NCI-H2171 treated with DMSO at 0.1 percent for 48 hours (cell line): ENCODE data around the gene DBP.
"Not testable (repeated sequence)": the region's sequence is repeated elsewhere in the genome, so short reads cannot be mapped to it uniquely, and the experiment has no call there.

Experiments
- DNase-seq: peaks from one replicate; lab custom pipeline; 2025; lab: John Stamatoyannopoulos, UW

DBP gene

DNA sequence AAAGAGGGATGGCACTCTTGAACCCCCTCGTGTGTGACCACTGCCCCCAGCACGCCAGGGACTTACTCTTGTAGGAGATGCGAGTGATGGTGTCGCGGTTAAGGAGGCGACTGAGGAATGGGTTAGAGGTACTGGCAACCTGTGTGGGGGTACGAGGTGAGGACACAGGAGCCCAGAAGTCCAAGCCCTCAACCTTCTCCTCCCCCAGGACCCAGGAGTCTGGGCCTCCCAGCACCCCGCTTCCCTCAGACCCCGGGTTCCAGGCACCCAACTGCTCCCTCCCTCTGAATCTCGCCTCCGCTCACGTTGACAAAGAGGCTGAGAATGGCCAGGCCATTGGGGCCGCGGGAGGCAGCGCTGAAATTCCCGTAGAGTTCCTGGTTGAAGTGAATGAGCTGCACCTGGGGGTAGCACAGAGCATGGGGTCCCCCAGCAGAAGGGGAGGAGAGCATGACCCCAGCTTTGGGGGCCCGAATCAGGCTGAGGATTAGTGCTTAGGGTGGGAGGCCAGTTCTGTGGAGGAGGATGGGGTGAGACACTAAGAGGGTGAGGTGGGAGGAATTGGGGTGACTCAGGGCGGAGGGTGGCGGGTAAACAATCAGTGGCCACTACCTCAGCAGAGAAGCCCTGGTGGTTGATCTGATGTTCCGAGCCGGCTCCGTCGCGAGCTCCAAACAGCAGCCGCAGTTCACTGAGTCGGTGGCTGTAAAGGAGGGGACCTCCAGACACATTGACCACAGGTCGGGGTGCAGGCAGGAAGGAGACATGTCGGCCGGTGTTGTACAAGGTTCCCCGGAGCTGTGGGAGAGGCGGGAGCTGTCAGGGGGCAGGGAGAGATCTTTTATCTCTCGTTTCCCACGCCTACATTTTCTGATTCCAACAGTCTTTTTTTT, 2.5 kb upstream of the DBP start:
- no peak for DNase-seq

DNA sequence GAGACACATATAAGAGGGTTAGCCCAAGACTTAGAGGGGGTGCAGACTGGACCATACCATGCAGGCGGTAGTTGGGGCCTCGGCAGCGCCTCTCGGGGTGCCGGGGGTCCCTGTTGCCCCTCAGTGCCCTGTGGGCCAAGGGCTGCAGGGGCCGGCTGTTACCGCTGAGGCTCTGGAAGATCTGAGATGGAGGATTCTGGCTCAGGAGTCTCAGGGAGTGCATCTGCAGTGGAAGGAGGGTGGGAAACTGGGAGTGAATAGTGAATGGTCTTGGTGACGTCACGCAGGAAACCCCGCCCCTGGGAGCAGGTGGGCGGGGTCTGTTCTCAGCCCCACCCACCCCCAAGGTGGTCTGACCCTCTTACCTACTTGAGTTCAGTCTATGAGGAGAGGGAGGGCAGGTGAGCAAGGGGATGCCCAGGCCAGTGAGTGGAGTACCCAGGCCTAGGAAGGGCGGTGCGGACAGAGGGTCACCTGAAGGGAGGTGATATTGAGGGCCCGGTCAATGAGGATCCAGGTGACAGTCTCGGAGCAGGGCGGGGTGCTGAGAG, 1.7 kb upstream of the DBP start:
- no peak for DNase-seq

DNA sequence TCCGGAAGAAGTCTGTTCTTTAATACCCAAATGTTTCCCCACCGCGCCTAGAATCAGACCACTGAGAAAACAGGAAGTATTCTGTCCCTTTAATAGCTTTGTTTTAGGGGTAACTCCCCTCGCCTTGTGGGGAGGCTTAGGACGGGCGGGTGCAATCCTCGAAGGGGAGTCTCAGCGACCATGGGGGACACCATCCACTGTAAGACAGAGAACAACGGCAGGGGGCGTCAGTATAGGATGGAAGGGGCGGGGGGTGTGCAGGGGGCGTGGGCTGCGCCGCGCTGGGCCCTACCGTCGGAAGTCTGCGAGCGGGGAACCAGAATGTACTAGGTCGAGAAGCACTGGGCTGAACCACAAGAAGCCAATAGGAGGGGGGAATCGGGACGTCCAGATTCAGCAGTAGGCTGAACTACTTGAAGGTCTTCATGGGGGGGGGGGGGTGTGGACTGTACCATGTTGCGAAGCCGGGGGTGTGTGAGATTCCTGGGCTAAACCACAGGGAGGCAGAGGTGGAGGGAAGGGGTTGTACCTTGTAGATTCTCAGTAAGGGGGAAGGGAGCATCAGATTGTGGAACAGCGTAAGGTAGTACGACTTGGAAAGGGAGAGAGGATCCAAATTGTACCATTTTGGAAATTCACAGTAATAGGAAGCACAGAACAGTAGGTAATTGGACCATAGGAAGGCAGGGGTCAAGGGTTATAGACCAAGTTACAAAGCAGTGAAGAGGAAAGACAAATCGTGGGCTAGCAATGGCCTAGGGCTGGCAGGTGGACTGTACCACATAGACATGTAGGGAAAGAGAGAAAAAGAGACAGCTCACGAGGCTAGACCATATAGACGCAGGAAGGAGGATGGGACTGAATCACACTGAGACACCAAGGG, 1.0 kb upstream of the DBP start:
- DNase-seq = peak; percentile 89

DNA sequence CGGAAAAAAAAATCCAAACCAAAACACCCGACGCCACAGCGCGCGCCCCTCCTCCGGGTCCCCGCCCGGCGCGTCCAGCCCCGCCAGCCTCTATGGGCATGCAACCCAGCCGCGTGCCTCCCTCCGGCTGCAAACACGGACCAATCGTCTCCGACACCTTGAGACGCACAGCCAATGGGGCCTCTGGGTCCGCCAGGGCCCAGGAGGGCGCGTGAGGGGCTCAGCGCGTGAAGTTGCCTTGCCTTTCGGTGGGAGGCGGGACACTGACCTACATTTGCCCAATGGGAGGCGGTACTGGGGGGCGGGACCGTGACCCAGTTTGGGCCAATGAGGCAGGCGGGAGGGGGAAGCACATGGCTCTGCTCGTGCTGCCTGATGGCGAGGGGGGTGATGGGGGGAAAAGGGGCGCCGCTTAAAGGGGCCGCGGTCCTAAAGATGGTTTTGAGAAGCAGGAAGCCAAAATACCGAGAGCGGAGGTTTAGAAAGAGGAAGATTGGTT, 319 bp upstream of the DBP start:
- DNase-seq = peak; percentile 98

DNA sequence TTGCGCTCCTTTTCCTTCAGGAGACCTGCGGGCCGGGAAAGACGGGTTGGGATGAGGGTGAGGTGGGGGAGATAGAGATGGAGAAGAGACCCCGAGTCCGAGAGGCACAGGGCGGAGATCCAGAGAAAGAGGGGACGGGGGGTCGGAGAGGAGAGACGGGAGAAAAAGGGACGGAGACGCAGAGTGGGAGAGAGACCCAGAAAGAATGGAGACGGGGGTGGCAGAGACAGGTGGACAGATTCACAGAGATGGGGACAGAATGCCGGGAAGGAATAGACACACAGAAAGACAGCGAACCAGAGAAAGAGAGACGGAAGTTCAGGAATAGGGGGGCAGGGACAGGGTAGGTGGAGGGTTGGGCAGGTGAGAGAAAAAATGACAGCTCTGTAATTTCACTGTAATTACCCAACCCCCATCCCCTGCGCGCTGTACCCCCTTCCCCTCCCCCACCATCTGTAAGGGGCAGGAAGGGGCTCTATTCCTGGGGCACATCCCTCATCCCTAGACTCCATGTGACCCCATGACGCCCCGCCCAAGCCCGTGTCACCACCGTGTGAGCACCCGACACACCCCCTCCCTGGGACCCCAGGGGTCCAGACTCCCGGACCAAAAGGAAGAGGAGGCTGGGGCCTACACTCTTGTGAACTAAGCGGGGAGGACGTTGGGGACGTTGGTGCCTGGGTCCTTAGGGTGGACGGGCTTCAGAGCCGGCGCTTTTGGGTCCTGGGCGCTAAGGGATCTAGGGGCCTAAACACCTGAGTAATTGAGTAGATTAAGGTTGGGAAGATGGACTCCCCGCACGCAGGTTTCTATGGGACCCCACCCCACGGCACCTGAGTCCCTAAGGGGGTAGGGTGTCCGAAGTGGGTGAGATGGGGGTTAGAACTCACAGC, 967 bp downstream of the DBP start:
- DNase-seq = peak; percentile 62

DNA sequence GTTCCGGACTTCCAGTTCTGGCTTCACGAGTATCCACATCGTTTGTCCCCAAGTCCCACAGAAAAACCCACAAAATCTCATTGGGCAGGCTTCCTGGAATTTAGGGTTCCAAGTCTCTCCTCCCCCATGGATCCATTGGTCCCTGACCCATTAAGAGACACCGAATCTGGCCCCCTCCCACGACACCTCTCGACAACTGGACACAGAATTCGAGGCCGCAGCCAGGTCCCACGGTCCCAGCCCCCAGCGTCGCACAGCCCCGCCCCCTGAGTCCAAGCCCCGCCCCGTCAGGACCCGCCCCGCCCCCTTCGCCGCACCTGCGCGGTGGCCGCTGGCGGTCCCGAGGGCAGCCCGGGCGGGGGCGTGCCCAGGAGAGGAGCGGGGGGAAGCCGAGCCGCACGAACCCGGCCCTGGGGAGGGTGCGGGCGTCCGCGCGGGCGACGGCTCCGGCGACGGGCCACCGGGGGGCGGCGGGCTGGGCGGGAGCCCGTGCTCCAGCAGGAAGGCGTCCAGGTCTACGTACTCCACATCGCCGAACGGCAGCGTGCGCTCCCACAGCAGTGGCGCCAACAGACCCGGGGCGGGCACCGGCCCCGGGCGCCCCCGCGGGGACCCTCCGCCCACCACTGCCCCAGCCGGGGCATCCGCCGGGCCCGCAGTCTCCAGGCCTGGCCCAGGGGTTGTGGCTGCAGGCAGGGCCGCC, 1.8 kb downstream of the DBP start:
- DNase-seq = peak; percentile 64

DNA sequence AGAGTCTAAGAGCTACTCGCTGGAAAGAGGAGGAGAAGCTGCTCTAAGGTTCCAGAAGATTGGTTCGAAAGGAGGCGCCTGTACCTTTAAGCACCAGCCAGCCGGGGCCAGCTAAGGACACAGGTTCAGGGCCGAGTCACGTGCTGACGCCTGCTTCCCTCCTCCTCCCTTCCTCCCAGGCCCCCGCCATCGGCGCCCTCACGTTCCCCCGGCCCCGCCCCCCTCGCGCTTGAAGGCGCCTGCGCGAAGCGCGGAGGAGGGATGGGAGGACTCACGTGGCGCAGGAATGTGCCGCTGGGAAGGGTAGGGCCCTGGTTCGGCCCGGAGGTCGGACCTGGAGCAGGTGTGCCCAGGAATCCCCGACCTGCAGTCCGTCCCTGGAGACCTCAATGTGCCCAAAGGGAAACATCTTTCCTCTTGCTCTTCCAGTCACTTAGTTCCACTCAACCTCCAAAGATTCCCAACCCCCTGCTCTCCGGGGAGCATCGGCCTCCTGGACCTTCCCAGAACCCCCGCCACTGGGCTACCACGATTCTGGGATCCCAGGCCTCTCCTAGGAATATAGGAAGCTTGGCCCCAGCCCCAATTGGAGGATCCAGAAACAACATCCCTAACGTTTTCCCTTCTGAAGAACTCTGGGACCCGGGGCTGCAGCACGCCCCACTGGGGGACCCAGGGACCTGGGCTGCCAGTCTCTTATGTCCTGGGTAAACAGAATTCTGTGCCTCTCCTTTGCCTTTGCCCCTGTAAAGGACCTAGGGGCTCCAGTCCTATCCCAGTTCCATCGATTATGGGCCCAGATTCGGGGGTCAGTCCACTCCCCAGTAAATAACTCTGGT, 2.5 kb downstream of the DBP start:
- DNase-seq = peak; percentile 96

DNA sequence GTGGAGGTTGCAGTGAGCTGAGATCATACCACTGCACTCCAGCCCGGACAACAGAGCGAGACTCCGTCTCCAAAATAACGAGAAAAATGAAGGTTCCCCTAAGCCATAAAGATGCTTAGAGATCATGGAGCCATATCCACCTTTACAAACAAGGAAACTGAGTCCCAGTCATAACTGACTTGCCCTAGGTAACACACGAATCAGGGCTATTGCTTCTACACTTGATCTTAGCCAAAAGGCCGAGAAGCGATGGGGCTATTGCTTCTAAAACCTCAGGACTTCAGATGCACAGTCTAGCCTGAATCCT, 3.2 kb downstream of the DBP start:
- no peak for DNase-seq

DNA sequence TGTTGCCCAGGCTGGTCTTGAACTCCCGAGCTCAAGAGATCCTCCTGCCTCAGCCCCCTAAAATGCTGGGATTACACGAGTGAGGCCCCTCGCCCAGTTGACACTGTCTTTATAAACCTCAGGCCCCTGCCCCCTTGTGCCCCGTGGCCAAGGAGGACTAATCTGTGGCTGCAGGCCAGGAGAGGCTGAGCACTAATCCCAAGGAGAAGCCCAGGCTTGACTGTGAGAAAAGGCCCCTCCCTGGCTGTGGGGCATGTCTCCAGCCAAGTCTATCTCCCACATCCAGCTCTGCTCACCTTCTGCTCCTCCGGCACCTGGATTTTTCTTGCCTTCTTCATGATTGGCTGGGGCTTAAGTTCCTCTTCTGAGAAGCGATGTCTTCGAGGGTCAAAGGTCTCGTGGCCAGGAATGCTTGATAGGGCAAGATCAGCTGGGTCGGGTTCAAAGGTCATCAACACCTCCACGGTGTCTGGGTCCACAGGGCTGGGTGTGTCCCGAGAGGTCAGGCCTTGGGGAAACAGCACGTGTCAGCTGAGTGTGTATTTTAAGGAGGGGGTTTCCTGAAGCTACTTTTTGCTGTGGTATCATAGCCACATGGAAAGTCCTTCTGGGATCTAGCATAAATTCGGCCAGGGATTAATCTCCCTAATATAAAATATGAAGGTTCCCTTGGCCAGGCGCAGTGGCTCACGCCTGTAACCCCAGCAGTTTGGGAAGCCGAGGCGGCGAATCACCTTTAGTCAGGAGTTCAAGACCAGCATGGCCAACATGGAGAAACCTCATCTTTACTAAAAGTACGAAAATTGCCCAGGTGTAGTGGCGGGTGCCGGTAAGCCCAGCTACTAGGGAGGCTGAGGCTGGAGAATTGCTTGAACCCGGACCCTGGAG, 3.8 kb downstream of the DBP start:
- DNase-seq = no peak

DNA sequence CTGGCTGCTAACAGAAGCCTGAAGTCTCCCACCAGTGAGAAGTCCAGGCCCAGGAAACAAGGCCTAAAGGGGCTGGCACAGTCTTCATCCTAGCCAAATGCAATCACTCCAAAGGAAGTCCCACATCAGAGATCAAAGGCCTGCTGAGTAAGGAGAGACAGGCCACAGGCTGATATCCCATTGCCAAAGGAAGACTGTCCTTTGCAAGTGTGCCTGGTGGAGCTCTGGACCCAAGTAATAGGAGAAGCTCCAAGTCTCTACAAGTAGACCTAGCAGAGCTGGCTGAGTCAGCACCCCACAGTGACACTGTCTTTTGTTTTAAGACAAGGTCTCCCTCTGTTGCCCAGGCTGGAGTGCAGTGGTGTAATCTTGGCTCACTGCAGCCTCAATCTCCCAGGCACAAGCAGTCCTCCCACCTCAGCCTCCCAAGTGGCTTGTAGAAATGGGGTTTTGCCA, 4.5 kb downstream of the DBP start:
- no peak for DNase-seq

DNA sequence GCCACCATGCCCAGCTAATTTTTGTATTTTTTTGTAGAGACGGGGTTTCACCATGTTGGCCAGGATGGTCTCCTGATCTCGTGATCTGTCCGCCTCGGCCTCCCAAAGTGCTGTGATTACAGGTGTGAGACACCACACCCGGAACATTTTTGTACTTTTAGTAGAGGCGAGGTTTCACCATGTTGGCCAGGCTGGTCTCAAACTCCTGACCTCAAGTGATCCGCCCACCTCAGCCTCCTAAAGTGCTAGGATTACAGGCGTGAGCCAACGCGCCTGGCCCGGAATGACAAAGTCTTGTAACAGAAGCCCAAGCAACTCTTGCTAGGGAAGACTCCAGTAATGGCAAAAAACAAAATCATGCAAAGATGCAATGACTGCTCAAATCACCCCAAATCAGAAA, 4.9 kb downstream of the DBP start:
- not testable (repeated sequence) for DNase-seq

DNA sequence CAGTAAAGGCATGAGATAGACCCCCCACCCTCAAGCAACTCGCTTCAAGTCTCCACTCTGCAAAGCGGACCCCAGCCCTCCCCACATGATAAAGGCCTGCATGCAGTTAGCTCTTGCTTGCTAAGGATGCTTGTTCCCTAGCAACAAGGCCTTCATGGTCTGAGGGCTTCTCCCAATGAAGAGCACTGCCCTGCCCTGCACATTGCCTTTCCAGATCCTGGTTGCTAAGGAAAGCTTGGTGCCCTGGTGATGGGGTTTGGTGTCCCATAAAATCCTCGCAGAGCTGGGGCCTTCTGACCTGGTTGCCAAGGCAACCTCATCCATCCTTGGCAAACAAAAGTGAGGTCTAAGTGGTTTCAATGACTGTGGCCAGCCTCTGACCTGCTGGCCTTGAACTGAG, 6.0 kb downstream of the DBP start:
- no peak for DNase-seq

DNA sequence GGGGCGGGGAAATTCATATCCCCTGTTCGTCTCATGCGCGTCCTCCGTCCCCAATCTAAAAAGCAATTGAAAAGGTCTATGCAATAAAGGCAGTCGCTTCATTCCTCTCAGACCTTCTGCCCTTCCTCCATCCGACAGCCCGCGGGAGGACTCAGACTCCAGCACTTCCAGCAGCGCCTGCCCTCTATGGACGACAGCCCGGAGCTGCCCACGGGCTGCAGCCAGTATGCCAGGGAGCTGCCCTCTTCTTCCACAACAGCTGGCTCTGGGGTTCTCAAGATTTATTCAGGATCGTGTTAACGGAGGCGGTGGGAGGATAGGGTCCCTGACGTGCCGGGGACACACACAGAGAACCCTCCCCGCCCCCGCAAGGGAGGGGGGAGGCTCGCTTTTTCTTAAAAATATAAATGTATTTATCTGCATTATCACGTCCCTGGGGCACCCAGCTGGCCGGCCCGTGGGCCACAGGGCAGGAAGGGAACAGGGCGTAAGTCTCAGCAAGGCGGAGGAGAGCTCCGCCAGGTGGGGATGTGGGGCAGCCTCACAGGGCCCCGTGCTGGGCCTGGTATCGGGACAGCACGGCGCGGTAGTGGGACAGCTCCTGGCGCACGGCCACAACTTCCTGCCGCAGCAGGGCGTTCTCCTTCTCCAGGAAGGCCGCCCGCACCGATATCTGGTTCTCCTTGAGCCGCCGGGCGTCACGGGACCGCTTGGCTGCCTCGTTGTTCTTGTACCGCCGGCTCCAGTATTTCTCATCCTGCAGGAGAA, 6.7 kb downstream of the DBP start:
- no peak for DNase-seq

DNA sequence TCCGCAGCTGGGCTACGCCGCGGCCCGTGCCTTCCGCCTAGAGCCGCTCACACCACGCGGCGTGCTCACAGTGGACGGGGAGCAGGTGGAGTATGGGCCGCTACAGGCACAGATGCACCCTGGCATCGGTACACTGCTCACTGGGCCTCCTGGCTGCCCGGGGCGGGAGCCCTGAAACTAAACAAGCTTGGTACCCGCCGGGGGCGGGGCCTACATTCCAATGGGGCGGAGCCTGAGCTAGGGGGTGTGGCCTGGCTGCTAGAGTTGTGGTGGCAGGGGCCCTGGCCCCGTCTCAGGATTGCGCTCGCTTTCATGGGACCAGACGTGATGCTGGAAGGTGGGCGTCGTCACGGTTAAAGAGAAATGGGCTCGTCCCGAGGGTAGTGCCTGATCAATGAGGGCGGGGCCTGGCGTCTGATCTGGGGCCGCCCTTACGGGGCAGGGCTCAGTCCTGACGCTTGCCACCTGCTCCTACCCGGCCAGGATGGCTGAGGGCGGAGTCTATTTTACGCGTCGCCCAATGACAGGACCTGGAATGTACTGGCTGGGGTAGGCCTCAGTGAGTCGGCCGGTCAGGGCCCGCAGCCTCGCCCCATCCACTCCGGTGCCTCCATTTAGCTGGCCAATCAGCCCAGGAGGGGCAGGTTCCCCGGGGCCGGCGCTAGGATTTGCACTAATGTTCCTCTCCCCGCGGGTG, 7.4 kb downstream of the DBP start:
- DNase-seq = peak; percentile 71

DNA sequence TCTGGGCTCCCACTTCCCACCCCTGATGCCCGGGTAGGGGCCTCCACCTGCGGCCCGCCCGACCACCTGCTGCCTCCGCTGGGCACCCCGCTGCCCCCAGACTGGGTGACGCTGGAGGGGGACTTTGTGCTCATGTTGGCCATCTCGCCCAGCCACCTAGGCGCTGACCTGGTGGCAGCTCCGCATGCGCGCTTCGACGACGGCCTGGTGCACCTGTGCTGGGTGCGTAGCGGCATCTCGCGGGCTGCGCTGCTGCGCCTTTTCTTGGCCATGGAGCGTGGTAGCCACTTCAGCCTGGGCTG, 7.9 kb downstream of the DBP start:
- no peak for DNase-seq

DNA sequence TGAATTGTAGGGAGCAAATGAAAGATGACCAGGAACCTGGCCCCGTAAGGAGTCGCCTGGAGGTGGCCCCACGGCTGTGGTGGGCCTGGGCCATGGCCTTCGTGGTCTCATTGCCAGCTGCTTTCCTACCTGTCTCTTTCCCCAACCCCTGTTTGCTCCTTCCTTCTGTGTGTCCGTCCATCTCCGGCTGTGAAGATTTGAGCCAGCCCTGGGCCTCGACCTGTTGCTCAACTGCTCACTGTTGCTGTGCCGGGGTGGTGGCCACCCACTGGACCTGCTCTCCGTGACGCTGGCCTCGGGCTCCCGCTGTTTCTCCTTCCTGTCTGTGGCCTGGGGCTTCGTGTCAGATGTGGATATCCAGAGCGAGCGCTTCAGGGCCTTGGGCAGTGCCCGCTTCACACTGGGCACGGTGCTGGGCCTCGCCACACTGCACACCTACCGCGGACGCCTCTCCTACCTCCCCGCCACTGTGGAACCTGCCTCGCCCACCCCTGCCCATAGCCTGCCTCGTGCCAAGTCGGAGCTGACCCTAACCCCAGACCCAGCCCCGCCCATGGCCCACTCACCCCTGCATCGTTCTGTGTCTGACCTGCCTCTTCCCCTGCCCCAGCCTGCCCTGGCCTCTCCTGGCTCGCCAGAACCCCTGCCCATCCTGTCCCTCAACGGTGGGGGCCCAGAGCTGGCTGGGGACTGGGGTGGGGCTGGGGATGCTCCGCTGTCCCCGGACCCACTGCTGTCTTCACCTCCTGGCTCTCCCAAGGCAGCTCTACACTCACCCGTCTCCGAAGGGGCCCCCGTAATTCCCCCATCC, 8.5 kb downstream of the DBP start:
- DNase-seq = no peak

DNA sequence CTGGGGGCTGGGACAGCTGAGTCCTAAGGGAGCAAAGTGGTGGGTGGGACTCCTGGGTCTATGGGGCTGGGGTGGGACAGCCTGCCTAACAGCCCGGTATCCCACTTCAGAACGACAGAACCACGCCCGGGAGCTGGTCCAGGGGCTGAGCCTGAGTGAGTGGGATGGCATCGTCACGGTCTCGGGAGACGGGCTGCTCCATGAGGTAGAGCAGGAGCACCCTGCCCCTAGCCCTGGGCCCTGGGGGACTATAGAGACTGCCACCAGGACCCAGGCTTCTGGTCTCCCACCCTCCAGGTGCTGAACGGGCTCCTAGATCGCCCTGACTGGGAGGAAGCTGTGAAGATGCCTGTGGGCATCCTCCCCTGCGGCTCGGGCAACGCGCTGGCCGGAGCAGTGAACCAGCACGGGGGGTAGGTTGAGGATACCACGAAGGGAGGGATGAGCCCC, 9.3 kb downstream of the DBP start:
- DNase-seq = no peak
